Right ventricle myocardium inferior (tissue), 1 donor: ENCODE measurements around the gene KRTAP10-9. TPM values are rescaled to one million over a fixed set of nuclear protein-coding genes. Genes with fewer than 3 reads are reported as not detected.
"Not testable (repeated sequence)": the region's sequence is repeated elsewhere in the genome, so short reads cannot be mapped to it uniquely, and the experiment has no call there.

Source experiments
- ATAC-seq: fragments of 200-7000 bp; cut with Tn5 transposase; one replicate; pipeline ENCODE4 v1.9.1; 2020; ENCODE audit warnings: mild to moderate bottlenecking, moderate library complexity
- DNase-seq: peaks from one replicate; pipeline ENCODE4 v3.0.0; 2021; ENCODE audit errors: missing footprints
- intact Hi-C: fragments of 100-400 bp; cut with DNase I; formaldehyde crosslinking; loops from one replicate; pipeline ENCODE4 v1.11.0; 2022
- total RNA-seq: library from RNA; stranded (reverse); fragmentation: NEBNext Ultra II Directional; extraction: Animal tissue kit (Norgen Biotek cat#: 25700); gene quantifications from one replicate; pipeline ENCODE4 v1.2.1, GENCODE V29; 2021
- donor health status: DM: no; HTN: yes; CAD: no; lungs with severe emphysema.

The KRTAP10-9 gene
- total RNA-seq, 1 donor from 2014 or later, result not detected

DNA sequence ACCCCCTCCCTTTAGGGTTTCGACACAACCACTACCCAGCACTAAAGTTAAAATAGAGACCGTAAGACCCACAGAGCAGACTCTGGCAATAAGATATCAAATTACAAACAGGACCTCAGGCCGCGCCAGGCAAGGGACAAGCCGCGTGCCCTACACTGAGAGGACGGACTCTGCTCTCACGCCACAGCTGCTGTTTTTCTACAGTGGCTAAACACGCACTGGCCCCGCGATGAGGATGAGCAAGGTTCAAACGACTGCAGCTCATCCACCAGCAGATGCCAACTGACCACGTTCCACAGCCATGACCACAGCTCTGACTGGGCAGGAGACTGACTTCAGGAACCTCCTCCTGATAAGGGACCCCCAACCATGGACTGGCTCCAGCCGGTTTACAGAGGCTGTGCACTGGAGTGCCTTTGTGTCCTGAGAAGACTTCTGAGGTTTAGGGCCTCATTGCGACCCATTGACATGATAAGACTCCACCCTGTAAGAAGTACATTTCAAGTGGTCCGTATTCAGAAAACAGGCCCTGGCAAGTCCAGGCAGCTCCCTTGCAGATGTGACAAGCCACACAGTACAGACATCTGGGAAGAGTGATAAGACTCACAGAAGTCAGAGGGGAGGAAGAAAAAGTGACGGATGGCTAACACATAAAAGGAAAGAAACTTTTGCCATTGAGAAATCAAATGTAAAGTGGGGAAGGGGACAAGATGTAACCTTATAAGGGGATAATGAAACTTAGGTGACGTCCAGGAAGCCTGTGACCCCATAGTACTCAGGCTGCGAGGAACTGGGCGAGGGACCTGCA lies 33.1 kb upstream of the KRTAP10-9 start:
- ATAC-seq (no peak), DNase-seq (no peak)
- intact Hi-C loops, result no loop called here

DNA sequence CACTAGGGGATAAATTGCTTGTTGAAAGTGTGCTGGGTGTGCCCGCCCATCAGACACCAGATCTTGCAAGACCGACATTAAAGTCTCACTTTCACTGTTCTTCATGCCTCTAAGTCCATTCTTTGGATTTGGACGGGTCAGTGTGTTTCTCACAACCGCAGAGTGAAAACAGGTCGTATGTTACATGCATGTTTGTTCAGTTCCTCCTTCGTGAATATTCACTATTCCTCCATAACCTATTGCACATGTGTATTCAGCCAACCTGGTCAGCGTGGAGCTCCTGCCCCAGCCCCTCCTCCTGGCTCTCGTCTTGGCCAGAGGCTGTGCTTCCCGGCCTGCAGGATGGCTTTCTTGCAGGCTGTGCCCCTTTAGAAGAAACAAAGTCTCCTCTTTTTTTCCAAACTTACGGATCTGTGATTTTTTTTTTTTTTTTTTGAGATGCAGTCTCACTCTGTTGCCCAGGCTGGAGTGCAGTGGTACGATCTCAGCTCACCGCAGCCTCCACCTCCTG lies 32.4 kb upstream of the KRTAP10-9 start:
- DNase-seq, result no peak
- intact Hi-C loops, result no loop called here
- ATAC-seq, result no peak

DNA sequence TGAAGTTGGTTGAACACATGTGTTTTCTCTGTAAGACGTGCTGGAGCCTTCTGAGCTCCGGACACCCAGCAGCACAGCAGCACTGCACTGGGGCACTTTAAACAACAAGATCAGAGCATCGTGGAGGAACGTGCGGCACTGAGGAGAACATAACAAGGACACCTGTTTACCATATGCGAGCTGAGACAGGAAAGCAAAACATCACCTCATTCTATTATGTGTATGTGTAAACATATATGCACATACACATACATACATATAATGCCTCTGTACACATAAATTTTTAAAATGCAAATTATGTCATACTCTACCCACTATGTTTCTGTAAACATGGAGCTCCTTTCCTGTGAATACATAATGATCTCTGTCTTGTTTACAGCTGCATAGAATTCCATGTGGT lies 31.4 kb upstream of the KRTAP10-9 start:
- ATAC-seq (no peak), DNase-seq (no peak)
- intact Hi-C loops, result no loop called here

DNA sequence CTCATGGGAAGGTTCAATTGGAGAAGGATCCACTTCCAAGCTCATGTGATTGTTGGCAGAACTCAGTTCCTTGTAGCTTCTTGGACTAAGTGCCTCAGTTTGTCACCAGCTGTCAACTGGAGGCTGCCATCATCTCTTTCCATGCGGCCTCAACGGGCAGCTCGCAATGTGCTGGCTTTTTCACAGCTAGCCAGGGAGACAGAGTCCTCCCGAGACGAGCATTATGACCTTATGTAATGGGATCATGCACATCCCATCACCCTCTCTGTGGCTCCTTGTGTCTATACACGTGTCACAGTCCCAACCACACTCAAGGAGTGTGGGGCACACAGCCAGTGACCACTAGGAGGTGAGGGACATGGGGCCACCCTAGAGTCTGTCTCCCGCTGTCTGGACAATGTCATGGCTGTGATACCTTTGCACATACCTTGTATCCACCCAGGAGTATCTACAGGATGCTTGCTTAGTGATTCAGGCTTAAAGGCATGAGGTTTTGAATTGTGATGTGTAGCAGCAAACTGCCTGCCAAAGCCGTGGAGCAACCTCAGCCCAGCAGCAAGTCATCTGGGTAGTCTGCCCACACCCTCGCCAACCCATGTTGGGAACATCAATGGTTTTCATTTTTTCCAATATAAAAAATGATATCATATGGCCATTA lies 30.7 kb upstream of the KRTAP10-9 start:
- intact Hi-C loops, result no loop called here
- DNase-seq (no peak), ATAC-seq (no peak)

DNA sequence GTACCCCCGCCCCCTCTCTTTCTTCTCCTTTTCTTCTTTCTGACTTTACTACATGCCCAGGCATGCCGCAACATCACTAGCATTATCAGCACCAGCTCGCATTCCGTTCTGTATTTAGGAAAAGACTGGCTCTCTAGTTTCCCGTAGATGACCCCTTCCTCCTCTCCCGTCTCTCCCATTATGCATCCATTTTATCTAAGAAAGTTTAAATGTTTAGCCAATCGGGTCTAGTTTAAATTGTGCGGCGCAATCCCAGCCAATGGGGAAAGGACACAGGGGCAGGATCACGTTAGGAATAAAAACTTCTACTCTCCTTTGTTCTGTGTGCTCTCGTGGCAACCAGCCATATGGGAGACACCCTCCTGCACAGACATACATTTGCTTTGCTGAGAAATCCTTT lies 28.8 kb upstream of the KRTAP10-9 start:
- ATAC-seq (no peak), DNase-seq (no peak)
- intact Hi-C loops, result no loop called here

DNA sequence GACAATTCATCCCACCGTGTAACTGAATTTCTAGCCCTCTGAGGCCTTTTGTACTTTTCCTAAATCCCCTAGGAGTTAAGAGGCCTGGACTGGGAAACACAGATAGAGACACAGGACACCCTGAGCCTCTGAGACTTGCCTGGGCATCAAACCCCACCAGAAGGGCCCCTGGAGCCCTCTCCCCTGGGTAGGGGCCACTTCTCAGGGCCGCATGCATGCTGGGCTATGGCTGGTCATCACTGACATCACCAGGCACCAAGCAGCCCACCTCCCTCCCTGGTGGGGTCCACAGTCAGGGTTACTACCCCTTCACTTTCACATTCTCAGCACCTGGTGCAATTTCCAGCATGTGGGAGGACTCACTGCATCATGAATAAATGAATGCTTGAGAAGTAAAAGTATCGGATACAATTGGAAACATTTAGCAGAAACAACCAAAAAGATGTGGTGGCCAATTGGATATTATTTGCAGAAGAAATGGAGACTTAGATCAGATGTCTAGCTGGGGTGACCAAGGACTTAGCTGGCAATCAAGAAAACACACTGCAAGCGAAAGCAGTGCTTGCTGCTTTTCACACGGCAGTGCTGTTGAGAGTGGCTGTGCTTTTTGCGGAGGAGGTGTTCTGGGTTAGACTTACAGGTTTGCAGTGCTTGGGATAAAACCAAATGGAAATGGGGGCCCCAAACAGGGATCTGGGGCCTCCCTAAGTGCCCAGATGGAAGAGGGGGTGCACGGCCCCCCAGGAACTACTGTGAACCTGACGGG lies 27.4 kb upstream of the KRTAP10-9 start:
- DNase-seq (no peak), ATAC-seq (no peak)
- intact Hi-C loops, result no loop called here

DNA sequence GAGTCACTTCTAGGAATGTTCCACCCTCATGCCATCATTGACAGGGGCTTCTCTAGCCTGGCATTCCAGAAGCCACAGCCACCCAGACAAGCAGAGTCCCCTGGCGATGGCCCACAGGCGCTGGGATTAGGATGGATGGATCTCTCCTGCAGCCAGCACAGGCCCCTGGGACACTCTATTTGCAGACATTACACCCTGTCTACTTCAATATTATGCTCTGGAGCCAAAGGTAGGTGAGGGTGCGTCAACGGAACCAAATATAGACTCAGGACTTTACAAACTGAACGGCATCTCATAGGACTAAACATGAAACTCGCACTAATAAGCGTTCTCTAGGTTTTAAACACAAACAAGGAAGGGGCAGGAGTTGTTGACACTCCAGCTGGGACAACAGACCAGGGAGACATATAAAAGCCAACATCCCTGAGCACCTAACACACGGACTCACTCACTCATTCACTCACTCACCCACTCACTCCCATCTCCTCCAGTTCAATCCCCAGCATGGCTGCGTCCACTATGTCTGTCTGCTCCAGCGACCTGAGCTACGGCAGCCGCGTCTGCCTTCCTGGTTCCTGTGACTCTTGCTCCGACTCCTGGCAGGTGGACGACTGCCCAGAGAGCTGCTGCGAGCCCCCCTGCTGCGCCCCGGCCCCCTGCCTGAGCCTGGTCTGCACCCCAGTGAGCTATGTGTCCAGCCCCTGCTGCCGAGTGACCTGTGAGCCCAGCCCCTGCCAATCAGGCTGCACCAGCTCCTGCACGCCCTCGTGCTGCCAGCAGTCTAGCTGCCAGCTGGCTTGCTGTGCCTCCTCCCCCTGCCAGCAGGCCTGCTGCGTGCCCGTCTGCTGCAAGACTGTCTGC lies 26.5 kb upstream of the KRTAP10-9 start, which contains the start of gene KRTAP10-7:
Gene KRTAP10-7 (plus strand): TSS at position 480 of the 861 bp plus-strand sequence. CDS start 25 bp downstream, at position 505.
- DNase-seq, intact Hi-C loops, ATAC-seq: not testable (repeated sequence)

DNA sequence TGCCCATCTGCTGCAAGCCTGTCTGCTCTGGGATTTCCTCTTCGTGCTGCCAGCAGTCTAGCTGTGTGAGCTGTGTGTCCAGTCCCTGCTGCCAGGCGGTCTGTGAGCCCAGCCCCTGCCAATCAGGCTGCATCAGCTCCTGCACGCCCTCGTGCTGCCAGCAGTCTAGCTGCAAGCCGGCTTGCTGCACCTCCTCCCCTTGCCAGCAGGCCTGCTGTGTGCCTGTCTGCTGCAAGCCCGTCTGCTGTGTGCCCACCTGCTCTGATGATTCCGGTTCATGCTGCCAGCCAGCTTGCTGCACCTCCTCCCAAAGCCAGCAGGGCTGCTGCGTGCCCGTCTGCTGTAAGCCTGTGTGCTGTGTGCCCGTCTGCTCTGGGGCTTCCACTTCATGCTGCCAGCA lies 25.8 kb upstream of the KRTAP10-9 start:
- ATAC-seq, intact Hi-C loops, DNase-seq: not testable (repeated sequence)

DNA sequence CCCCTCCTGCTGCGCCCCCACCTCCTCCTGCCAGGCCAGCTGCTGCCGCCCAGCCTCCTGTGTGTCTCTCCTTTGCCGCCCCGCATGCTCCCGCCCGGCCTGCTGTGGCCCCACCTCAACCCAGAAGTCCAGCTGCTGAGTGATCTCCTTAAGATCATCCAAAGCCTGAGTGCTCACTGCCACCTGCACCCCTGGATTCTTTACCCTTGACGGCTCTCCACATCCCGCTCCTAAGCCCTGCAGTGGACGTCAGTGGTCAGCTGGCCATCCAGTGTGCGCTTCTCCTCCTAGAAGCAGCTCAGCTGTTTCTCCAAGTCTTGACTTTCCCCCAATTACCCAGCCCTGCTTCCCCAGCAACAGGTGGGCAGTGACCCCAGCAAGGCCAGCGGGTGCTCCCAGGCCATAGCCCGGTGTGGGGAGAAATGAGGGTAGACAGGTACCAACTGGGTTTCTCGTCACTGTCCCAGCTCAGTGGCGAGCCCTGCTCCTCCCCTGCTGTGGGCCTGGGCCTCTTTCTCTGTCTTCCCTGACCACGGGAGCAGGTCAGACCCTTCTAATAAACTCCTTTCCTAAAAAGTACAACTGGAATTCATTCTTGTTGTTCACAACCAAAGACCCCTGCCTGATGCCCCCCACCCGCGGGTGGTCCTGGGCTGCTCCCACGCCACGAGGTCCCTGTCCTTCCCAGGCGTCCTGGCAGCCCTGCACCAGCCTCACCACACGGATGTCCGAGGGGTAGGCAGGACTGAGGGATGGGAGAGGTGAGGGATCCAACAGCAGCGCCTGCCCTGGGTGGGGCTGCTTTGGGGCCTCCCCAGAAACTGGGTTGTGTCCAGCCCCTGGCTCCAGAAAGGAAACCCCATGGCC lies 25.1 kb upstream of the KRTAP10-9 start:
- DNase-seq, result no peak
- no peak for ATAC-seq
- intact Hi-C loops, result no loop called here

DNA sequence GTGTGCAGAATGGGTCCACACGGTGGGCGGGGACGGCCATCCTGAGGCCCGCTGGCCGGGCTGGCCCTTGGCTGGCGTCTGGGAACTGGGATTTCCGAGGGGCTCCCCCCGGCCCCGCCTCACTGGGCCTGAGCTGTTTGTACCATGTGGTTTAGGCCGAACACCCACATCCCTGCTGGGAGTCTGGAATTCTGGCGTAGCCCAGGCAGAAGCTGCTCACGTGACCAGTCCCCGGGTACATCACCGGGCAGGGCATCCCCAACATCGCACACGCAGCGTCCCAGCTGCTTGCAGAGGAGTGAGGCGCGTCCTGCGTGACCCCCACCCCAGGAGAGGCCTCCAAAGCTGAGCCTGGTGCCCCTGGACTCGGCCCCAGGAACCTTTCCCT lies 24.4 kb upstream of the KRTAP10-9 start:
- no peak for DNase-seq
- intact Hi-C loops, result no loop called here
- no peak for ATAC-seq

DNA sequence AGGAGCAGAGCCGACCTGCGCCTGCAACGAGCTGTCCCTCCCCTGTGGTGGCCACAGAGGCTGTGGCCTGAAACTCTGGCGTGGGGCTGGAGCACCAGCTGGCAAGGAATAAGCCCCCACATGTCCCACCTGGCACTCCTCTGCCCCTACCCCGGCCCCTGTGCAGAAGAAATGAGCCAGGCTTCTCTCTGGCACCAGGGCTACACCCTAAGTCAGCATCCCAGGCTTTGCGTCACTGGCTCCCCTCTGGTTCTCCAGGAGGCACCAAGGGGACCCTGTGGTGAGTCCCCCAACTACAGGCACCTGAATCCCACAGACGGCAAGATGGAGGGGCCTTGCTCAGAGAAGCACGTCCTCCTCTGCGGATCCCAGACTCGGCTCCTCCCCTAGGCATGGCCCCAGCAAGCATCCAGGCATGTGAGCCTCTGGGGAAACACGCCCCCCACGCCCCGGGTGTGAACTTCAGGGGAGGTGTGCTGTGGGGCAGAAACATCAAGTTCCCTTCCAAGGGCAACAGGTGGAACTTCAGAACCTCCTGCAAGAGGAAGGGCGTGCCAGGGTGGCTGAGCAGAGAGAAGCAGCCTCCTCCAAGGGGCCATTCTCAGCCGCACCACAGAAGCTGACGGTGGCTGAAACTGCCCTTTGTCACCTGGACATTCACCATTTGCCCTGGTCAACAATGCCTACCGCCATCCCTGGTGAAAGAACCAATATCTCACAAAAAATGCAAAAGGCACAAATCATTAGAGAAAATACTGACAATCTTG lies 23.6 kb upstream of the KRTAP10-9 start:
- DNase-seq (no peak), ATAC-seq (no peak)
- intact Hi-C loops, result no loop called here

DNA sequence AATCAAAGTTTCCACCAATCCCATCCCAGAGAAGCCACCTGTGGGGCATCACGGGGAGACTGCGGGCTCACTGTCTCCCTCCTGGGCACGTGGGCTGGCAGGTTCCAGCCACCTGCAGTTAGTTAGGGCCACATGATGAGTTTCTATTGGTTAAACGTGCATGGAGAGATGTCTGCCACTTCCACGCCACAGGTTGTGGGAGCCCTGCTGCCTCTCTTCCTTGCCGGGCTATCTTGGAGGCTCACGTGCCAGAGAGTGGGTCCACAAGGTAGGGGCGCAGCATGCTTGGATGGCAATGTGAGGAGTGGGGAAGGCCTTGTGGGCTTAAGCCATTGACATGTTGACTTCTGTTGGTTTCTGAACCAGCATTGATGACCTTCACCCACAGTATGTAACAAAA lies 23.0 kb upstream of the KRTAP10-9 start:
- DNase-seq (no peak), ATAC-seq (no peak)
- intact Hi-C loops, result no loop called here

DNA sequence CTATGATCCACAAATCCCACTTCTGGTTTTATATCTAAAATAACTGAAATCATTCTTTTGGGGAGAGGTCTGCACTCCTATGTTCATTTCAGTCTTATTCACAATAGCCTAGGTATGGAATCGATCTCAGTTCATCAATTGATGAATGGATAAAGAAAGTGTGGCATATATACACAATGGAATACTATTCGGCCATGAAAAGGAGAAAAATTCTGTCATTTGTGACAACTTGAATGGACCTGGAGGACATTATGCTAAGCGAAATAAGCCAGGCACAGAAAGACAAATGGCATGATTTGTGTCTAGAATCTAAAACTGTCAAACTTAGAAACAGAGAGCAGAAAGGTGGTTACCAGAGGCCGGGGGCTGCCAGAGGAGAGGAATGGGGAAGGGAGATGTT lies 20.4 kb upstream of the KRTAP10-9 start:
- intact Hi-C loops, result no loop called here
- DNase-seq (no peak), ATAC-seq (no peak)

DNA sequence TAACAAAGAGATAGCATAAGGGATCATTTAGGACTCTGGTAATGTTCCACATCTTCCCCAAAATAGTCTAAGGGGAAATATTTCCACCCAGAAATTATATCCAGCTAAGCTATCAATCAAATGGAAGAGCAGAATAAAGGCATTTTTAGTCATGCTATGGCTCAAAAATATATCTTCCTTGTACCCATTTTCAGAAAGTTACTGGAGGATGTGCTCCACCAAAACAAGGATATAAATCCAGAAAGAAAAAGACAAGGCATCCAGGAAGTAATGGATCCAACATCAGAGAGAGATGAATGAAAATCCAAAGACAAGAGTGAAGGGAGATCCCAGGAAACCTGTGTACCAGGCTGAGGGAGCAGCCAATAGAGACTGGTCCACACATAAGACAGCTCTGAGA lies 17.7 kb upstream of the KRTAP10-9 start:
- DNase-seq, result no peak
- ATAC-seq, result no peak
- intact Hi-C loops, result no loop called here

DNA sequence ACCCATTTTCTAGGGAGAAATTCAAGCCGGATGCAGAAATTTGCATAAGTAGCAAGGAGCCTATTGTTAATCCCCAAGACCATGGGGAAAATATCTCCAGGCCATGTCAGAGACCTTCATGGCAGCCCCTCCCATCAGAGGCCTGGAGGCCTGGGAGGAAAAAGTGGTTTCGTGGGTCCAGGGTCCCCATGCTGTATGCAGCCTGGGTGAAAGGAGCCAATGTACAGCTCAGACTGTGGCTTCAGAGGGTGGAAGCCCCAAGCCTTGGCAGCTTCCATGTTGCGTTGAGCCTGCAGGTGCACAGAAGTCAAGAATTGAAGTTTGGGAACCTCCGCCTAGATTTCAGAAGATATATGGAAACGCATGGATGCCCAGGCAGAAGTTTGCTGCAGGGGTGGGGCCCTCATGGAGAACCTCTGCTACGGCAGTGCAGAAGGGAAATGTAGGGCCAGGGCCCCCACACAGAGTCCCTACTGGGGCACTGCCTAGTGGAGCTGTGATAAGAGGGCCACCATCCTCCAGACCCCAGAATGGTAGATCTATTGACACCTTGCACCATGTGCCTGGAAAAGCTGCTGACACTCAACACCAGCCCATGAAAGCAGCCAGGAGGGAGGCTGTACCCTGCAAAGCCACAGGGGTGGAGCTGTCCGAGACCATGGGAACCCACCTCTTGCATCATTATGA lies 16.6 kb upstream of the KRTAP10-9 start:
- ATAC-seq, result not testable (repeated sequence)
- intact Hi-C loops, result loop anchor here (10.0 kb wide), 1 partner anchor 135 kb away; no protein-coding TSS in a partner anchor

DNA sequence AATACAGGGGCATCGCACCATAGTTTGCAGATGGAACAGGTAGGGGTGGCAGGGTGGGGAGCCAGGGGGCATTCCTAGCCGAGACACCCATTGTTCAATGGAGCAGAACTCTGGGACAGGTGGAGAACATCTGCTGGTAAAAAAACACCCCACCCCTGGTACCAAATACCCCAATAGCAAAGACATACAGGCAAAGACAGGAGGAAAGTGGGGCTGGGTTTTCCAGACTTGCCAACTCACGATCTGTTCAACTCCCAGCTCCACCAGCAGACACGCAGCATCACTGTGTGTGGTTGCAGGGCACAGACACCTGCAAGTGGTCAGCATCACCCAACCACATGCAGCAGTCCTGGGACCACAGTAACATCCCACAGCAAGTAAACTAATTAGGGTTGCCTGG lies 15.3 kb upstream of the KRTAP10-9 start:
- ATAC-seq, result no peak
- DNase-seq, result no peak
- intact Hi-C loops, result loop anchor here (10.0 kb wide), 1 partner anchor 133 kb away; no protein-coding TSS in a partner anchor

More for the DNA sequence above, 16.6 kb upstream of the KRTAP10-9 start:
- not testable (repeated sequence) for DNase-seq
